HCT116 (cell line): Measurements from ENCODE around the gene CDH2. TPM values are rescaled to one million over a fixed set of nuclear protein-coding genes. Genes with fewer than 3 reads are reported as not detected.

Experiments used
- ATAC-seq: fragments of 200-7000 bp; cut with Tn5 transposase; 2 replicates; pipeline ENCODE4 v1.9.1; 2020; ENCODE audit warnings: mild to moderate bottlenecking, moderate library complexity
- BruUV-seq: library from RNA; stranded (reverse); fragments of 400-500 nt; replicated peaks from 2 replicates; lab custom pipeline; 2021; lab: Mats Ljungman, UMichigan
- CTCF ChIA-PET: fragments of 300-600 bp; sonication (Branson Sonifier 250); formaldehyde crosslinking; loops from one replicate; lab custom pipeline; 2021; ENCODE audit warnings: antibody characterized with exemption; lab: Charles Lee
- POLR2A ChIA-PET: fragments of 300-600, 350-600 bp; sonication (Branson Sonifier 250); formaldehyde crosslinking; loops from one replicate; lab custom pipeline; 2021; ENCODE audit warnings: antibody characterized with exemption; lab: Charles Lee
- RAD21 ChIA-PET, 2 experiments: fragments of 300-600 bp; sonication (Branson Sonifier 250); formaldehyde crosslinking; loops; one replicate each; lab custom pipeline; 2023; ENCODE audit warnings: low total read pairs in 2 of 2; ENCODE audit not compliant: uncharacterized antibody in 2 of 2, unreplicated experiment in 2 of 2, low non-redundant PET in 1 of 2; lab: Charles Lee
- DNase-seq: peaks from one replicate; pipeline ENCODE4 v3.0.0-alpha.2; 2010; ENCODE audit warnings: low read depth, low spot score
- H2AFZ ChIP-seq: fragments of 200-600 bp; shearing (Covaris generic), sonication (generic); 2 replicates; pipeline ENCODE4 v1.6.1; 2017; ENCODE audit warnings: low read depth, mixed run types, mixed read lengths, antibody characterized with exemption, low read length; ENCODE audit not compliant: poor library complexity, severe bottlenecking
- H3K27ac ChIP-seq: 2 replicates; pipeline ENCODE4 v1.5.1; 2012; ENCODE audit warnings: low read depth, low read length
- H3K27me3 ChIP-seq: fragments of 200-600 bp; sonication (generic); 2 replicates; pipeline ENCODE4 v1.6.1; 2016; ENCODE audit warnings: mixed run types, low read length, mixed read lengths; ENCODE audit not compliant: insufficient read depth
- H3K36me3 ChIP-seq, 2 experiments: fragments of 200-500 bp in 1 of 2; fragments of 200-600 bp in 1 of 2; sonication (Bioruptor generic) in 1 of 2; sonication (generic) in 1 of 2; 2 replicates each; pipeline versions ENCODE4 v1.5.1 to v1.6.1; 2014 to 2016; ENCODE audit warnings: low read length in 2 of 2, inconsistent platforms in 1 of 2, mixed read lengths in 1 of 2, mixed run types in 1 of 2; ENCODE audit not compliant: insufficient read depth in 2 of 2, control insufficient read depth in 1 of 2
- H3K4me1 ChIP-seq, 2 experiments: fragments of 200-600 bp in 1 of 2; sonication (generic) in 1 of 2; 2 replicates each; pipeline versions ENCODE4 v1.5.1 to v1.6.1; 2012 to 2017; ENCODE audit warnings: low read length in 2 of 2, inconsistent platforms in 1 of 2, mild to moderate bottlenecking in 1 of 2, mixed read lengths in 1 of 2, mixed run types in 1 of 2, moderate library complexity in 1 of 2; ENCODE audit not compliant: insufficient read depth in 2 of 2, control insufficient read depth in 1 of 2
- H3K4me2 ChIP-seq: fragments of 200-600 bp; sonication (generic); 2 replicates; pipeline ENCODE4 v1.6.1; 2017; ENCODE audit warnings: mixed run types, low read length, mixed read lengths
- H3K4me3 ChIP-seq, 2 experiments: fragments of 200-600 bp in 1 of 2; sonication (generic) in 1 of 2; replicated peaks in 1 of 2; 2 replicates each; pipeline ENCODE4 v1.5.1; 2011 to 2016; ENCODE audit warnings: low read length in 2 of 2, control low read depth in 1 of 2, low read depth in 1 of 2, mild to moderate bottlenecking in 1 of 2, mixed read lengths in 1 of 2, mixed run types in 1 of 2
- H3K79me2 ChIP-seq: fragments of 200-600 bp; sonication (generic); 2 replicates; pipeline ENCODE4 v1.6.1; 2017; ENCODE audit warnings: mild to moderate bottlenecking, mixed run types, low read length, moderate library complexity, mixed read lengths; ENCODE audit not compliant: insufficient read depth
- H3K9ac ChIP-seq: fragments of 200-600 bp; sonication (generic); 2 replicates; pipeline ENCODE4 v1.6.1; 2016; ENCODE audit warnings: low read length, mixed read lengths
- H3K9me2 ChIP-seq: fragments of 200-600 bp; sonication (generic), shearing (Covaris generic); 2 replicates; pipeline ENCODE4 v1.6.1; 2017; ENCODE audit warnings: mixed run types, mild to moderate bottlenecking, moderate library complexity; ENCODE audit not compliant: insufficient read depth
- H3K9me3 ChIP-seq, 2 experiments: fragments of 200-500 bp in 1 of 2; fragments of 200-600 bp in 1 of 2; sonication (Bioruptor generic) in 1 of 2; sonication (generic) in 1 of 2; 2 replicates each; pipeline ENCODE4 v1.6.1; 2014 to 2017; ENCODE audit warnings: low read length in 2 of 2, mixed read lengths in 2 of 2, inconsistent platforms in 1 of 2, low read depth in 1 of 2, mild to moderate bottlenecking in 1 of 2, mixed run types in 1 of 2, moderate library complexity in 1 of 2; ENCODE audit not compliant: control insufficient read depth in 1 of 2, insufficient read depth in 1 of 2
- H4K20me1 ChIP-seq: fragments of 200-600 bp; sonication (generic), shearing (Covaris generic); 2 replicates; pipeline ENCODE4 v1.6.1; 2017; ENCODE audit warnings: mixed run types, mild to moderate bottlenecking, moderate library complexity; ENCODE audit not compliant: insufficient read depth
- ELF1 ChIP-seq: IDR thresholded peaks from 2 replicates; pipeline ENCODE4 v1.6.1; 2012; ENCODE audit warnings: low read depth, borderline replicate concordance
- EZH2 ChIP-seq: fragments of 200-600 bp; sonication (generic); IDR thresholded peaks from 2 replicates; pipeline ENCODE4 v1.6.1; 2017; ENCODE audit warnings: antibody characterized with exemption, mixed run types
- EZH2phosphoT487 ChIP-seq: fragments of 200-600 bp; IDR thresholded peaks from 2 replicates; pipeline ENCODE4 v1.6.1; 2018; ENCODE audit warnings: antibody characterized with exemption, borderline replicate concordance
- JUND ChIP-seq: IDR thresholded peaks from 2 replicates; pipeline ENCODE4 v1.6.1; 2012
- REST ChIP-seq: IDR thresholded peaks from 2 replicates; pipeline ENCODE4 v1.6.1; 2012; ENCODE audit warnings: low read depth
- intact Hi-C: fragments of 100-400 bp; cut with micrococcal nuclease; formaldehyde crosslinking; loops from 2 replicates; pipeline ENCODE4 v1.10.0; 2022
- total RNA-seq: library from RNA; stranded (reverse); gene quantifications from one replicate; pipeline ENCODE4 v1.2.1, GENCODE V29; 2021; ENCODE audit not compliant: unreplicated experiment

CDH2 gene
- total RNA-seq, 1 experiment from 2014 or later = 0.15 TPM

DNA sequence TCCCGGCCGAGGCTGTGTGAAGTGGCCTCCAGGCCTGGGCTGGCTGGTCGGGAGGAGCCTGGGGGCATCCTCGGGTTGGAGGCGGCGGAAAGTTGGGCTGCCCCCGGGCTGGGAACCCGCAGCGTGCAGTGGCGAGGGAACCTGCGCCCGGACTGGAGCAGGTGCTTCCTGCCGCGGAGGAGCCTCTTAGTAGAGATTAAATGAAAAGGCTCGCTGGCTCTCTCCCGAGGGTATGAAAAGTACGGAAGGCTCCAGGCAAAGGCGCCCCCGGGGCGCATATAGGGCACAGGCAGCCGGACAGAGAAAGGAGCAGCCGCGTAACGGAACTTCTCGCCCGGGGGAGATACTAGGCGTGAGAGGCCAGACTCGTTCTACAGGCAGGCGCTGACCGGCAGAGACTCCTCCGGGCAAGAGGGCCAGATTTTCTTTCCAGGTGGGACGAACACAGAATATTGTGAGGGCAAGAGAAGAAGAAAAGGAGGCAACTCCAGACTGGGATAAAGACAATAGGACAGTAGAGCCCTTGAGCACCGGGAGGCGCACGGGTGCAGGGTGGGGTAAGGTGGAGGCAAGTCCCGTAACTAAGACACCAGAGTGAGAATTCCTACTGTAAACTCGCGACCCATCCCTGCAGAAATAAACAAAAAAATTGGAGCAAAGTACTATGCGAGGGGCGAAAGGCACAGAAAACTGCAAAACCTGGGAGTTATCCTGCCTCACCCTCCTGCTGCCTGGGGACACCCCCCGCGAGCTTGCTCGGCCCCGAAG, 816 bp downstream of the CDH2 start (continued):
- no peak for TF ChIP-seq EZH2phosphoT487

- Histone ChIP-seq H3K9me3 (peaks cover 0 to 4% of the 10 kb centered on the region in 2 experiments; a peak in 1 of 4 replicates), H3K9ac (no peak overlapping the region), H3K27ac (no peak overlapping the region), H3K36me3 (no peaks in the 10 kb centered on the region), H2AFZ (no peak overlapping the region), H3K79me2 (no peaks in the 10 kb centered on the region), H3K9me2 (no peaks in the 10 kb centered on the region)
- ATAC-seq (no peak), DNase-seq (no peak)
- TF ChIP-seq EZH2phosphoT487 (no peak), ELF1 (no peak), REST (no peak), EZH2 (no peak), JUND (no peak)
- TF ChIP-seq, all 23 proteins: peak for 0
- intact Hi-C loops = no loop called here
- Histone ChIP-seq H3K27me3 (no peaks in the 10 kb centered on the region), H3K4me1 (no peaks in the 10 kb centered on the region), H3K4me2 (no peak overlapping the region), H4K20me1 (no peaks in the 10 kb centered on the region), H3K4me3 (no peak overlapping the region)
- RAD21 ChIA-PET = no interaction called here
- BruUV-seq = no TSS peak
- POLR2A ChIA-PET = no interaction called here
- CTCF ChIA-PET = no interaction called here
Measured at GRCh38 chr18:28175150-28175929, 1.6 kb downstream of the CDH2 start.
